Mesodermal cell (in vitro differentiated cells): ENCODE results near the gene BGN.

Source experiments
- H3K27ac ChIP-seq: 2 replicates; pipeline ENCODE4 v1.7.0; 2013; ENCODE audit warnings: mild to moderate bottlenecking, low read depth, low read length, moderate library complexity; ENCODE audit not compliant: severe bottlenecking
- H3K36me3 ChIP-seq: 2 replicates; pipeline ENCODE4 v1.7.1; 2013; ENCODE audit warnings: mild to moderate bottlenecking, low read length, moderate library complexity; ENCODE audit not compliant: control insufficient read depth, insufficient read depth
- H3K4me1 ChIP-seq: one replicate; pipeline ENCODE4 v1.7.1; 2013; ENCODE audit warnings: mild to moderate bottlenecking, low read length; ENCODE audit not compliant: insufficient read depth, control insufficient read depth, poor library complexity, severe bottlenecking
- H3K4me3 ChIP-seq: 2 replicates; pipeline ENCODE4 v1.7.0; 2013; ENCODE audit warnings: low read length, control low read depth, mild to moderate bottlenecking; ENCODE audit not compliant: insufficient read depth, poor library complexity, severe bottlenecking; ENCODE audit errors: extremely low read depth
- H3K9me3 ChIP-seq: 2 replicates; pipeline ENCODE4 v1.7.1; 2013; ENCODE audit warnings: mild to moderate bottlenecking, low read length, moderate library complexity; ENCODE audit not compliant: control insufficient read depth
- WGBS, 2 experiments: methylation state at CpG; one replicate each; pipeline ENCODE4 v1.1.5; 2013; ENCODE audit warnings: missing lambda C conversion rate in 2 of 2; ENCODE audit not compliant: insufficient coverage in 2 of 2; 5-methylcytosine and 5-hydroxymethylcytosine counted together

The BGN gene

DNA sequence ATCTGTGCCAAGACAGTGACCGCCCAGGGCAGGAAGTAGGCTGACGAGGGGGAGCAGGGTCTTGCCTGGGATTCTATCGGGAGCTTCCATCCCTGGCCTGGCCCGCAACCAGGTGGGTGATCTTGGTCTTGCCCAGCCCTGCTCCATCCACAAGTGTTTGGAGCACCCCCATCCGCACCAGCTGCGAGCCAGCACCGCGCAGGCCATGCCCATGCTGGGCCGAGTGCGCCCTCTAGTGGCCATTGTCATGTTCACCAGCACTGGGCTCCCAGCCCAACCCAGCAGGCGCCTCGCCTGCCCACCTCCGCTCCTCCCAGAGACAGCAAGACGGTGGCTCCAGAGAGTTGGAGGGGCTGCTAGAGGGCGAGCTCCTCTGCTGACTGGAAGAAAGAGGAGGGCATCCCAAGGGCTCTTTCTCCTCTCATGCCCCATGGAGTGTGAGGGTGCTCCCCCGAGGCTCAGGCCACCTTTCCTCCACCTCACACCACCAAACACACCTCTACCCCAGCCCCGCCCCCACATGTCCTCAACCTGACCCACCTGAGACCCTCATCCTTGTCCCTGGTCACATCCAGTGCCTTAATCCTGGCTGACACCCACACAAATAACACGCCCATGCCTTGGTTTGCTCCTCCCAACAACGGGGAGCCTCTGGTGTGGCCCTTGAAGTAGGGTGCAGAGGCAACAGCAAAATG, 12.9 kb downstream of the BGN start:
- no peak overlapping the region for H3K27ac ChIP-seq
- H3K36me3 ChIP-seq, result no peaks in the 10 kb centered on the region
- no peaks in the 10 kb centered on the region for H3K4me1 ChIP-seq
- no peaks in the 10 kb centered on the region for H3K9me3 ChIP-seq
- no peak overlapping the region for H3K4me3 ChIP-seq
- 27 to 100% methylated on average over 1 to 9 of the region's 19 CpGs for WGBS, 2 experiments

DNA sequence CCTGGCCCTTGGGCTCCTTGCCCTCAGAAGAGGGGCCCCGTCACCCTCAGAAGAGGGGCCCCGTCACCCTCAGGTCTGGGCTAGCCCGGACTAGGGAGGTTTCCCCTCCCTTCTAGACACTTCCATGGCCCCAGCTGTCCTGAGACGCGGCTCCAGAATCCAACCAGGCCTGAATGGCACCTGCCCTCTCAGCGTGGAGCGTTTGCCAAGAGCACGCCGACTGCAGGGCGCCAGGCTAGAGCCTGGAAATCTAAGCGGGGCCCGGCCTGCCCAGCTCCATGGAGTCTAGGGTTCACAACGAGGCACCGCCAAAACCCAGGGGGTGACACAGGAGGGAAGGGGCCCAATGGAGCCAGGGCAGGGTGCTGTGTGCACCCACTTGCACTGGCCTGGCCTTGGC, 14.8 kb downstream of the BGN start:
- WGBS, 2 experiments, result 92 to 95% methylated on average over 4 to 14 of the region's 14 CpGs

DNA sequence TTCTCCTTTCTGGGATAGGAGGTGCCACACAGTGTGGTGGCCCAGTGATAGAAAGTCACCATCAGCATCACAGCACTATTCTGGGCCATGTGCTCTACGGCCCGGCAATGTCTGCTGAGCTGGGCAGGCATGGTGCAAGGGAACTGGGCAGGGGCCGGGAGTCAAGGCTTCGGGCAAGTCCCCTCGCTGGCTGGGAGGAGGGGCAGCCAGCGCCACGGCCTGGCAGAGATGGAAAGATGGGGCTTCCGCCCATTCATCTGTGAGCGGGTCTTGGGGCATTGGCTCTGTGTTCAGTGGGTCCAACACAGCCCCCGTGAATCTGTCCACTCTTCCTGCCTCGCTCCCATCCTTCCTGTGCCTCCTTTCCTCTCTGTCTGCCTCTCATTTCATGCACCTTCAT, 15.6 kb downstream of the BGN start:
- no peaks in the 10 kb centered on the region for H3K36me3 ChIP-seq
- H3K27ac ChIP-seq, result no peak overlapping the region
- H3K4me3 ChIP-seq, result no peak overlapping the region
- 86 to 92% methylated on average over 6 to 7 of the region's 11 CpGs for WGBS, 2 experiments
- no peaks in the 10 kb centered on the region for H3K9me3 ChIP-seq
- H3K4me1 ChIP-seq, result no peaks in the 10 kb centered on the region

More for the DNA sequence above, 14.8 kb downstream of the BGN start:
- no peak overlapping the region for H3K27ac ChIP-seq
- no peaks in the 10 kb centered on the region for H3K36me3 ChIP-seq
- no peak overlapping the region for H3K4me3 ChIP-seq
- no peaks in the 10 kb centered on the region for H3K9me3 ChIP-seq
- no peaks in the 10 kb centered on the region for H3K4me1 ChIP-seq

DNA sequence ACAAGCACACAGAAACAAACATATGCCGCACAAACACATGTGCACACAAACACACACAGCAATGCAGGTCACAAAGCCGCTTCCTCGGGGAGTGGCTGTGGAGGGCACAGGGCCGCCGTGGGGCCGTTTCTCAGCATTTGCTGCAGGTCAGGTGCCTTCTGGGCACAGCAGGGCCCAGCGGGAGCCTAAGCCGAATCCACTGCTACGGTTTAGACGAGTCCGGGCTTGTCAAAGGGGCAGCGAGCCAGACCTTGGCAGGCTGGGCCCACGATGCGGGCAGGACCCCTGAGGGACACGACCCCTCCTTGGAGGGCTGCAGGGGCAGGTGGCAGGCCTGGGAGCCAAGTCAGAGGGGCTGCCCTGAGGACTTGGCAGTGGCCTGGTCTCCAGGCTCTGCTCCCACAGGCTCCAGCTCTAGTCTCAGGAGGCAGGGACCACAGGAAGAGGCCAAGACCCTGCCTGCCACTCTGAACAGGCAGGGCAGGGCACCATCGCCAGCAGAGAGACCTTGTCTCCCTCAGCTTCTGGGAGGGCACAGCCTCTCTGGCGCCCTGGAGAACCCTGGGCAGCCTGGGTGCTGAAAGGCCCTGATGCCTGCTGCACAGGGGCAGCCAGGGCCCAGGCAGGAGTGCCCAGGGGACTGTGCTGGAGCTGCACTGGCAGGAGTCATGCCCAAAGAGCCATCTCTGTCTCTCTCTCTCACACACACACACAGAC, 17.2 kb downstream of the BGN start:
- Histone ChIP-seq H3K36me3 (no peaks in the 10 kb centered on the region), H3K4me1 (no peaks in the 10 kb centered on the region), H3K9me3 (no peaks in the 10 kb centered on the region), H3K4me3 (no peak overlapping the region), H3K27ac (no peak overlapping the region)
- 88 to 90% methylated on average over 7 to 15 of the region's 17 CpGs for WGBS, 2 experiments

DNA sequence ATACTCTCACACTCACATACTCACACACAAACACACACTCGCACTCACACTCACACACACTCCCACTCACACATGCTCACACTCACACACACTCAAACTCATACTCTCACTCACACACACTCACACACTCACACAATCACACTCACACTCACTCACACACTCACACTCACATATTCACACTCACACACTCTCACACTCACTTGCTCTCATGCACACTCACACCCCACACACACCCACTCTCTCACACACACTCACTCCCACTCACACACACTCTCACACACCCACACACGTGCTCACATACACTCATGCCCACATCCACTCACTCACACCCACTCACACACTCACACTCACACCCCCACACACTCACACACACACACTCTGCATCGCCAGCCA, 17.7 kb downstream of the BGN start:
- Histone ChIP-seq H3K36me3 (no peaks in the 10 kb centered on the region), H3K4me3 (no peak overlapping the region), H3K4me1 (no peaks in the 10 kb centered on the region), H3K27ac (no peak overlapping the region), H3K9me3 (no peaks in the 10 kb centered on the region)
- WGBS, 2 experiments, result 50 to 80% methylated on average over 1 to 2 of the region's 3 CpGs

DNA sequence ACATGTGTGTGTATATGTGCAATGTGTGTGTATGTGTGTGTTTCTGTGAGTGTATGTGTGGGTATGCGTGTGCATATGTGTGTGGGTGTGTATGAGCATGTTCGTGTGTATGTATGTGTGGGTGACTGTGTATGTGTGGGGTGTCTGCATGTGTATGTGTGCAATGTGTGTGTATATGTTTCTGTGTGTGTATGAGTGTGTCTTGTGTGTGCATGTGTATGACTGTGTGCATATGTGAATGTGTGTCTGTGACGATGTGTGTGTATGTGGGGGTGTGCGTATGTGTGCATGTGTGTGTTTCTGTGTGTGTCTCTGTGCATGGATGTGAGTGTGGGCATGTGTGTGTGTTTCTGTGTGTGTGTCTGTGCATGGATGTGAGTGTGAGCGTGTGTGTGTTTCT, 18.5 kb downstream of the BGN start:
- no peak overlapping the region for H3K27ac ChIP-seq
- no peaks in the 10 kb centered on the region for H3K9me3 ChIP-seq
- H3K4me3 ChIP-seq, result no peak overlapping the region
- no peaks in the 10 kb centered on the region for H3K36me3 ChIP-seq
- 61 to 100% methylated on average over 1 to 3 of the region's 5 CpGs for WGBS, 2 experiments
- H3K4me1 ChIP-seq, result no peaks in the 10 kb centered on the region

DNA sequence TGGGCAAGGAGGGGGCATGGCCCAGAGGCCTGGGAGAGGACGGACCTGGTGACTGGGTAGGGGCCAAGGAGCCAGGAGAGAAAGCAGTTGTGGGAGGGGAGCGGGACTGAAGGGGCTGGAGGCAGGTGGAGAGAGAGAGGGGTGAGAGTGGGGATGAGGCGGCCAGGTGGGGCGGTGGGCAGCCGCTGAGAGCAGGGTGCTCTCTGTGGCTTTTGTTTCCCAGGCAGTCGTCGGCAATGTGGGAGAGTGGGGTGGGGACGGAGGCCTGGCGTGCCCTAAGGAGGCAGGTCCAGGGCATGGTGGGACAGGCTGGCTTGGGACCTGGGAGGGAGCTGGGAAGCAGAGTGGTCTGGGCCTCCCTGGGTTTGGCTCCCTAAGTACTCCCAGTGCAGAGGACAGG, 19.5 kb downstream of the BGN start:
- WGBS, 2 experiments, result 86 to 92% methylated on average over 2 to 5 of the region's 9 CpGs

DNA sequence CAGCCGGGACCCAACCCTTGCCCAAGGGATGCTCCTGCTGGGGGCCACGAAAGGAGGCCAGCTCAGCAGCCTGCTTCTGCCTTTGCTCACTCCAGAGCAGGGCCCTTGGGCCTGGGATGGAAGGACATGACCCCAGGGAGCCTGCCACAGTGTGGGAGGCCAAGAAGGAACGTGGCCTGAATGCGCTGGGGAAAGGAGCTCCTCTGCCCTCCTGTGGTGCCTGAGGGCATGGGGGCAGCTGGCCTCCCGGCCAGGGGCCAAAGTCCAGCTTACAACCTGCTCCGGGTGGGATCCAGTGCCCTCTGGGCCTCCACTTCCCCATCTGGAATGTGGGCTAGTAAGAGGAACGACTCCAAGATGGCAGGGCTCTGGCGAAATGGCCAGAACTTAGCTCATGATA, 20.7 kb downstream of the BGN start:
- H3K27ac ChIP-seq, result no peak overlapping the region
- no peaks in the 10 kb centered on the region for H3K4me1 ChIP-seq
- WGBS, 2 experiments, result 70 to 93% methylated on average over 3 to 7 of the region's 8 CpGs

More for the DNA sequence above, 19.5 kb downstream of the BGN start:
- Histone ChIP-seq H3K27ac (no peak overlapping the region), H3K4me1 (no peaks in the 10 kb centered on the region), H3K4me3 (no peak overlapping the region), H3K9me3 (no peaks in the 10 kb centered on the region), H3K36me3 (no peaks in the 10 kb centered on the region)

DNA sequence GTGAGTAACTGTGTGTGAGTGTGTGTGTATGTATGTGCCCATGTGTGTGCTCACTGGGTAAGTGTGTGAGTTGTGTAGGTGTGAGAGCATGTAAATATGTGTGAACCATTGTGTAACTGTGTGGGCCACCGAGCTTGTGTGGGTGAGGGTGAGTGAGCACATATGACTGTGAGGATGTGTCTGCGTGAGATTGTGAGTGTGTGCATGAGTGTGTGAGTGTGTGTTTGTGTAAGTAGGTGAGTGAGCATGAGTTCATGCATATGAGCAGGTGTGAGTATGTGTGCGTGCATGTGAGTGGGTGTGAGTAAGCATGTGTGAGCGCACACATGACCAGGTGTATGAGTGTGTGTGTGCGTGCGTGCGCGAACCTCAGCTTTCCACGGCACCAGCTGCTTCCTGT, 21.3 kb downstream of the BGN start:
- H3K4me1 ChIP-seq, result no peaks in the 10 kb centered on the region
- 80 to 95% methylated on average over 3 to 9 of the region's 9 CpGs for WGBS, 2 experiments

More for the DNA sequence above, 20.7 kb downstream of the BGN start:
- Histone ChIP-seq H3K36me3 (no peaks in the 10 kb centered on the region), H3K9me3 (no peaks in the 10 kb centered on the region), H3K4me3 (no peak overlapping the region)

DNA sequence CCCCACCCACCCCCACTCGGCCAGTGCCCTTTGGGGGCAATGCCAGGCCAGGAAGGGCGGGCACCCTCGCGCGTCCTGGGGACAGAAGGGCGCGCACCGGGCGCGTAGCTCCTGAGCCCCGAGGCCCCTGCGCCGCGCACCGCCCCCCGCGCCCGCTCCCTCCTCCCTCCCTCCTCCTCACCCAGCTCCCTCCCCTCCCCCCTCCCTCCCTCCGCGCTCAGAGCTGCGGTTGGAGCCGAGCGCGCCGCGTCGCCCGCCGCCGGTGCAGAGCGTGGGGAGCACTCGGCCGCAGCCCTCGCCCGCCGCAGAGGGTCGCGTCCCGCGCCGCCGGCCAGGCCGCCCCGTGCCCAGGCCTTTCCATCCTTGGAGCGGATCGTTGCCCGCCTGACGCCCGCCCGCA, 22.6 kb downstream of the BGN start, which contains the start of gene ATP2B3:
Gene ATP2B3 (plus strand): TSS at position 220 of the 400 bp plus-strand sequence. CDS start 18,606 bp downstream, outside the sequence.
- 1 to 3% methylated on average over 6 to 15 of the region's 50 CpGs for WGBS, 2 experiments
- H3K4me3 ChIP-seq, result no peak within 1 kb of the TSS
- no peaks in the 10 kb centered on the region for H3K9me3 ChIP-seq
- H3K36me3 ChIP-seq, result no peaks in the 10 kb centered on the region
- H3K4me1 ChIP-seq, result no peaks in the 10 kb centered on the region
- no peak within 1 kb of the TSS for H3K27ac ChIP-seq

More for the DNA sequence above, 21.3 kb downstream of the BGN start:
- Histone ChIP-seq H3K36me3 (no peaks in the 10 kb centered on the region), H3K4me3 (no peak overlapping the region), H3K9me3 (no peaks in the 10 kb centered on the region), H3K27ac (no peak overlapping the region)
